Sigmoid colon (tissue), 4 donors: ENCODE measurements around the gene EPAS1.

ENCODE experiments used
- CTCF ChIP-seq, 4 experiments: fragments of 450-650 bp in 3 of 4; fragments of 200-600 bp in 1 of 4; IDR thresholded peaks; one replicate each; pipeline ENCODE4 v1.5.1; 2016 to 2019; ENCODE audit warnings: antibody characterized with exemption in 4 of 4, mild to moderate bottlenecking in 3 of 4, moderate library complexity in 2 of 4
- EP300 ChIP-seq, 4 donors: sonication (generic); formaldehyde crosslinking; IDR thresholded peaks; one replicate each; pipeline ENCODE4 v1.6.1; 2017; ENCODE audit warnings: antibody characterized with exemption in 4 of 4
- POLR2A ChIP-seq, 2 donors: fragments of 450-650 bp; IDR thresholded peaks; one replicate each; pipeline ENCODE4 v1.6.1; 2016; ENCODE audit warnings: antibody characterized with exemption in 2 of 2, mild to moderate bottlenecking in 2 of 2, moderate library complexity in 2 of 2
- POLR2AphosphoS5 ChIP-seq, 4 donors: sonication (generic); formaldehyde crosslinking; IDR thresholded peaks; one replicate each; pipeline ENCODE4 v1.6.1; 2017; ENCODE audit warnings: antibody characterized with exemption in 4 of 4

DNA sequence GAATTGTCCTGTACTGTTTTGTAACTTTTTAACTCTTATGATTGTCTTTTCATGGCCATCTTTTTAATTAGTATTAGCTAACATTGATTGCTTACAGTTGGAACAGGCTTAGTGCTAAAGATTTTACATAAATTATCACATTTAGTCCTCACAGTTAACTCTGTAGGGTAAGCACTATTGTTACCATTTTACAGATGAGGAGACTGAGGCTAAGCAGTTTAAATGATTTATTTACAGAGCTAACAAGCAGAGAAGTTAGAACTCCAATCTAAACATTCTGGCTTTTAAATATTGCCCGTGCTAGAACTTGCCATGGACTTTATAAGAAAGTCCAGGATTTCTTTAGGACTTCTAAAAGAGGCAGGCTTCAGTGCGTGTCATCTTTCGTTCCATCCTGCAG lies 48.6 kb downstream of the EPAS1 start:
- TF ChIP-seq CTCF (IDR thresholded peaks at IDR 0.05) (no peak), POLR2A (IDR thresholded peaks at IDR 0.05) (no peak), POLR2AphosphoS5 (IDR thresholded peaks at IDR 0.05) (no peak), EP300 (IDR thresholded peaks at IDR 0.05) (no peak)
